Astrocyte (in vitro differentiated cells and primary cell): ENCODE data around the gene ZHX3. TPM values are rescaled to one million over a fixed set of nuclear protein-coding genes. Genes with fewer than 3 reads are reported as not detected.

Experiments
- DNase-seq: peaks from one replicate; pipeline ENCODE4 v3.0.0-alpha.2; 2010; ENCODE audit warnings: low read depth
- FAIRE-seq: peaks from 2 replicates; lab custom pipeline; 2011; peaks lifted over from hg19 to GRCh38; lab: Jason Lieb, UNC
- H2AFZ ChIP-seq: 2 replicates; pipeline ENCODE4 v1.6.0; 2012; ENCODE audit warnings: low read depth, low read length, inconsistent platforms
- H3K27ac ChIP-seq: 2 replicates; pipeline ENCODE4 v1.5.1; 2011; ENCODE audit warnings: low read depth, low read length, inconsistent platforms
- H3K27me3 ChIP-seq: 2 replicates; pipeline ENCODE4 v1.6.0; 2011; ENCODE audit warnings: low read length, inconsistent platforms; ENCODE audit not compliant: insufficient read depth
- H3K36me3 ChIP-seq: 2 replicates; pipeline ENCODE4 v1.5.1; 2011; ENCODE audit warnings: low read length, inconsistent platforms; ENCODE audit not compliant: insufficient read depth
- H3K4me1 ChIP-seq: 2 replicates; pipeline ENCODE4 v1.5.1; 2011; ENCODE audit warnings: low read length, inconsistent platforms; ENCODE audit not compliant: insufficient read depth
- H3K4me2 ChIP-seq: 2 replicates; pipeline ENCODE4 v1.6.0; 2012; ENCODE audit warnings: low read length, inconsistent platforms
- H3K4me3 ChIP-seq: 2 replicates; pipeline ENCODE4 v1.5.1; 2011; ENCODE audit warnings: low read depth, mild to moderate bottlenecking, low read length, inconsistent platforms; ENCODE audit not compliant: insufficient read depth
- H3K79me2 ChIP-seq: 2 replicates; pipeline ENCODE4 v1.6.0; 2012; ENCODE audit warnings: mild to moderate bottlenecking, low read length, inconsistent platforms; ENCODE audit not compliant: insufficient read depth
- H3K9ac ChIP-seq: 2 replicates; pipeline ENCODE4 v1.6.0; 2012; ENCODE audit warnings: mild to moderate bottlenecking, low read length, inconsistent platforms
- H3K9me3 ChIP-seq: 2 replicates; pipeline ENCODE4 v1.5.1; 2012; ENCODE audit warnings: low read depth, mild to moderate bottlenecking, low read length, inconsistent platforms; ENCODE audit not compliant: insufficient read depth
- H4K20me1 ChIP-seq: 2 replicates; pipeline ENCODE4 v1.6.0; 2012; ENCODE audit warnings: low read length, inconsistent platforms; ENCODE audit not compliant: insufficient read depth
- H3K27ac Mint-ChIP-seq: one replicate; pipeline ENCODE4 v1.8.0; 2021; ENCODE audit warnings: mild to moderate bottlenecking, mixed read lengths; ENCODE audit not compliant: unreplicated experiment
- H3K27me3 Mint-ChIP-seq: one replicate; pipeline ENCODE4 v1.8.0; 2021; ENCODE audit warnings: low read depth, mixed read lengths; ENCODE audit not compliant: unreplicated experiment
- H3K36me3 Mint-ChIP-seq: one replicate; pipeline ENCODE4 v1.8.0; 2021; ENCODE audit warnings: low read depth, mixed read lengths; ENCODE audit not compliant: unreplicated experiment
- H3K4me1 Mint-ChIP-seq: one replicate; pipeline ENCODE4 v1.8.0; 2021; ENCODE audit warnings: low read depth, mixed read lengths; ENCODE audit not compliant: unreplicated experiment
- H3K4me3 Mint-ChIP-seq: one replicate; pipeline ENCODE4 v1.8.0; 2021; ENCODE audit warnings: mild to moderate bottlenecking, moderate library complexity, mixed read lengths; ENCODE audit not compliant: unreplicated experiment
- H3K9me3 Mint-ChIP-seq: one replicate; pipeline ENCODE4 v1.8.0; 2021; ENCODE audit warnings: mild to moderate bottlenecking, mixed read lengths; ENCODE audit not compliant: unreplicated experiment
- CTCF ChIP-seq: IDR thresholded peaks from 2 replicates; pipeline ENCODE4 v1.5.1; 2011; ENCODE audit warnings: low read depth, mild to moderate bottlenecking, inconsistent platforms, low read length, moderate library complexity; ENCODE audit not compliant: insufficient read depth
- EZH2 ChIP-seq: IDR thresholded peaks from 2 replicates; pipeline ENCODE4 v1.6.1; 2012; ENCODE audit warnings: mild to moderate bottlenecking, low read length, inconsistent platforms; ENCODE audit not compliant: insufficient read depth
- total RNA-seq: library from RNA; stranded (reverse); gene quantifications from 2 replicates; pipeline ENCODE4 v1.2.1, GENCODE V29; 2021

The ZHX3 gene
- total RNA-seq, 1 donor from 2014 or later = 41.6 TPM

GRCh38 chr20:41230136-41230535 lies 87.4 kb downstream of the ZHX3 start:
- Mint-ChIP-seq H3K4me1 (peaks cover 24% of the 10 kb centered on the region), H3K9me3 (no peaks in the 10 kb centered on the region), H3K36me3 (no peaks in the 10 kb centered on the region), H3K27ac (no peak overlapping the region), H3K27me3 (no peaks in the 10 kb centered on the region), H3K4me3 (no peak overlapping the region)
- Histone ChIP-seq H2AFZ (no peak overlapping the region), H3K27me3 (no peaks in the 10 kb centered on the region), H3K9ac (no peak overlapping the region), H3K36me3 (no peaks in the 10 kb centered on the region), H3K27ac (no peak overlapping the region), H3K9me3 (no peaks in the 10 kb centered on the region), H3K79me2 (peaks cover 17% of the 10 kb centered on the region), H4K20me1 (no peaks in the 10 kb centered on the region), H3K4me2 (no peak overlapping the region), H3K4me1 (peaks cover 21% of the 10 kb centered on the region), H3K4me3 (no peak overlapping the region)
- FAIRE-seq (no peak), DNase-seq (no peak)
- TF ChIP-seq EZH2 (no peak), CTCF (no peak)

DNA sequence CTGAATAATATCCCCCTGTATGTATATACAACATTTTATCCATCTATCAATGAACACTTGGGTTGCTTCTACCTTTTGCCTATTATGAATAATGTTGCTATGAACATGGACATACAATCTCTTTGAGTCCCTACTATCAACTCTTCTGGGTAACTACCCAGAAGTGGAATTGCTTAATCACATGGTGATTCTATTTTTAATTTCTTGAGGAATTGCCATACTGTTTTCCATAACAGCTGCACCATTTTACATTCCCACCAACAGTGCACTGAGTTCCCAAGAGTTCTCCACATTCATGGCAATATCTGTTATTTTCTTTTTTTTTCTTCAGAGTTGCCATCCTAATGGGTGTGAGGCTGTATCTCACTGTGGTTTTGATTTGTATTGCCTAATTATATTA lies 88.3 kb downstream of the ZHX3 start:
- no peak for TF ChIP-seq EZH2
- no peak for TF ChIP-seq CTCF
- no peaks in the 10 kb centered on the region for H3K9me3 ChIP-seq
- Mint-ChIP-seq H3K27me3 (no peaks in the 10 kb centered on the region), H3K4me1 (peaks cover 24% of the 10 kb centered on the region), H3K27ac (no peak overlapping the region), H3K4me3 (no peak overlapping the region), H3K36me3 (no peaks in the 10 kb centered on the region), H3K9me3 (no peaks in the 10 kb centered on the region)
- H3K79me2 ChIP-seq = peaks cover 10% of the 10 kb centered on the region
- no peak overlapping the region for H3K4me3 ChIP-seq
- no peaks in the 10 kb centered on the region for H3K36me3 ChIP-seq
- H3K27ac ChIP-seq = no peak overlapping the region
- no peak for DNase-seq
- no peak for FAIRE-seq
- no peaks in the 10 kb centered on the region for H4K20me1 ChIP-seq
- H3K4me2 ChIP-seq = no peak overlapping the region
- H3K9ac ChIP-seq = no peak overlapping the region
- peaks cover 21% of the 10 kb centered on the region for H3K4me1 ChIP-seq
- H2AFZ ChIP-seq = no peak overlapping the region
- no peaks in the 10 kb centered on the region for H3K27me3 ChIP-seq

GRCh38 chr20:41228858-41229257 lies 88.7 kb downstream of the ZHX3 start:
- Mint-ChIP-seq H3K27ac (no peak overlapping the region), H3K4me3 (no peak overlapping the region), H3K27me3 (no peaks in the 10 kb centered on the region), H3K36me3 (no peaks in the 10 kb centered on the region), H3K9me3 (no peaks in the 10 kb centered on the region), H3K4me1 (peaks cover 24% of the 10 kb centered on the region)
- FAIRE-seq (no peak), DNase-seq (no peak)
- peaks cover 6% of the 10 kb centered on the region for H3K79me2 ChIP-seq
- TF ChIP-seq CTCF (no peak), EZH2 (no peak)
- H3K9me3 ChIP-seq = no peaks in the 10 kb centered on the region
- H2AFZ ChIP-seq = no peak overlapping the region
- H3K9ac ChIP-seq = no peak overlapping the region
- H3K4me2 ChIP-seq = no peak overlapping the region
- H3K27me3 ChIP-seq = no peaks in the 10 kb centered on the region
- peaks cover 18% of the 10 kb centered on the region for H3K4me1 ChIP-seq
- no peak overlapping the region for H3K27ac ChIP-seq
- H3K36me3 ChIP-seq = no peaks in the 10 kb centered on the region
- no peaks in the 10 kb centered on the region for H4K20me1 ChIP-seq
- H3K4me3 ChIP-seq = no peak overlapping the region
